IPS DF 6.9 (cell line): ENCODE data around the gene SPDYE6.
A peak's percentile ranks its signal among the peaks of the same experiment; 100 is the strongest.
"Not testable (repeated sequence)": the region's sequence is repeated elsewhere in the genome, so short reads cannot be mapped to it uniquely, and the experiment has no call there.

ENCODE experiments used
- DNase-seq: peaks from one replicate; pipeline ENCODE4 v3.0.0-alpha.2; 2013; ENCODE audit warnings: low read depth, low spot score
- H3K27ac ChIP-seq: one replicate; pipeline ENCODE4 v1.5.1; 2013; ENCODE audit warnings: low read length, control low read depth
- H3K27me3 ChIP-seq: 2 replicates; pipeline ENCODE4 v1.6.1; 2013; ENCODE audit warnings: mild to moderate bottlenecking, low read length; ENCODE audit not compliant: control insufficient read depth, insufficient read depth
- H3K36me3 ChIP-seq: 2 replicates; pipeline ENCODE4 v1.6.1; 2013; ENCODE audit warnings: low read length; ENCODE audit not compliant: control insufficient read depth, insufficient read depth
- H3K4me1 ChIP-seq: 2 replicates; pipeline ENCODE4 v1.6.1; 2013; ENCODE audit warnings: low read length; ENCODE audit not compliant: control insufficient read depth, insufficient read depth
- H3K4me3 ChIP-seq: 2 replicates; pipeline ENCODE4 v1.5.1; 2013; ENCODE audit warnings: mild to moderate bottlenecking, low read length
- H3K9me3 ChIP-seq: 2 replicates; pipeline ENCODE4 v1.6.1; 2013; ENCODE audit warnings: low read length, inconsistent platforms; ENCODE audit not compliant: control insufficient read depth, insufficient read depth
- WGBS: extraction: QIAGEN DNeasy Blood & Tissue Kit; methylation state at CpG from one replicate; pipeline ENCODE4 v1.1.7; 2013; ENCODE audit warnings: mixed read lengths, missing lambda C conversion rate; ENCODE audit not compliant: insufficient read length, insufficient coverage; 5-methylcytosine and 5-hydroxymethylcytosine counted together

The SPDYE6 gene

DNA sequence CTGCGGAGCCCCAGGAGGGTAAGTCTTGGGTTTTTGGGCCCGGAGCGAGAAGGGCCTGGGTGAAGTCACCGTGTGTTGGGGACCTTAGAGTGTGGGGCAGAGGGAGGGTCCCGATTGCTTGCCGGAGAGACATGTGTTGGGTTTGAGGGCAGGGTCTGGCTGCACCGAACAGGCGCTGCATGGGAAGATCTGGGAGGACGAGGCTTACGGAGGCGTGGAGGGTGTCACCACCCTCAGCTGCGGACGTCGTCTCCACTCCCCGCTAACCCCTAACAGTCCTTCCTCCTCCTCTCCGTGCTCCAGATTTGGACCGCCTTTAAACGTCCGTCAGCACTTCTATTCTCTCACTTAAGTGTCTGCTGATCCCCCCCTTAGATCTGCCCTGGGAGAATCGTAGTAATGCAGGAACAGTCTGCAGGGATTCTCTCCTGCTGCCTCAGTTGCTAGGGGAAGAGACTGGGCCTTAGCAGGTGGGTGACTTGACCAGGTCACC is 8.2 kb upstream of the SPDYE6 start:
- H3K36me3 ChIP-seq, H3K27ac ChIP-seq, DNase-seq, H3K9me3 ChIP-seq, H3K27me3 ChIP-seq, H3K4me1 ChIP-seq: not testable (repeated sequence)
- no CpG with 5 or more reads among the region's 20 CpGs for WGBS
- peak overlapping the region; percentile 59; the same call in 1 of the 2 replicates for H3K4me3 ChIP-seq

GRCh38 chr7:102363549-102364393 is 7.5 kb upstream of the SPDYE6 start:
- not testable (repeated sequence) for H3K4me1 ChIP-seq, H3K27ac ChIP-seq, H3K36me3 ChIP-seq, H3K9me3 ChIP-seq, H3K27me3 ChIP-seq
- no CpG with 5 or more reads among the region's 76 CpGs for WGBS
- DNase-seq, result peak; percentile 82
- H3K4me3 ChIP-seq, result peak overlapping the region; percentile 59

- WGBS, result no CpG with 5 or more reads among the region's 6 CpGs
- not testable (repeated sequence) for H3K4me1 ChIP-seq
These were observed 9.3 kb downstream of the SPDYE6 start for GRCh38 chr7:102346983-102347382.

GRCh38 chr7:102340599-102341368 is 15.5 kb downstream of the SPDYE6 start:
- not testable (repeated sequence) for H3K36me3 ChIP-seq, H3K27me3 ChIP-seq, DNase-seq, H3K27ac ChIP-seq, H3K9me3 ChIP-seq, H3K4me1 ChIP-seq, H3K4me3 ChIP-seq
- WGBS, result no CpG with 5 or more reads among the region's 7 CpGs

More at GRCh38 chr7:102346983-102347382, 9.3 kb downstream of the SPDYE6 start:
- not testable (repeated sequence) for H3K4me3 ChIP-seq, H3K27me3 ChIP-seq, H3K9me3 ChIP-seq, H3K27ac ChIP-seq, H3K36me3 ChIP-seq, DNase-seq

DNA sequence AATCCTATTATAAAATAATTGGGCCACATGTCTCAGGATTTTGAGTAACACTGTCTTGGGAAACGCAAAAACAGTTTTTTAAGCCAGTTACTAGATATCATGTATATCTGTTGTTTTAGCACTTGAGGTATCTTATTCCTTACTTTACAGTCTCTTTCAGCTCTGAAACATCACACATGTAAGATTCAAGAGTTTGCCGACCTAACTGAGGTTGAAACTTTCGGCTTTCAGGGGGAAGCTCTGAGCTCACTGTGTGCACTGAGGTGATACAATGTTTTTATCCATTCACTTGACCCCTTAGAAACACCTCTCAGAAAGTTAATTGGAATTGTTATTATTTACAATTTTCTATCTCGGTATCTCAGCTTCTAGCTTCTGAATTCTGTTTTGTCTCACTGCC is 18.8 kb downstream of the SPDYE6 start:
- not testable (repeated sequence) for H3K27me3 ChIP-seq, DNase-seq, H3K4me1 ChIP-seq, H3K27ac ChIP-seq, H3K36me3 ChIP-seq, H3K9me3 ChIP-seq, H3K4me3 ChIP-seq
- WGBS, result no CpG with 5 or more reads among the region's 4 CpGs

DNA sequence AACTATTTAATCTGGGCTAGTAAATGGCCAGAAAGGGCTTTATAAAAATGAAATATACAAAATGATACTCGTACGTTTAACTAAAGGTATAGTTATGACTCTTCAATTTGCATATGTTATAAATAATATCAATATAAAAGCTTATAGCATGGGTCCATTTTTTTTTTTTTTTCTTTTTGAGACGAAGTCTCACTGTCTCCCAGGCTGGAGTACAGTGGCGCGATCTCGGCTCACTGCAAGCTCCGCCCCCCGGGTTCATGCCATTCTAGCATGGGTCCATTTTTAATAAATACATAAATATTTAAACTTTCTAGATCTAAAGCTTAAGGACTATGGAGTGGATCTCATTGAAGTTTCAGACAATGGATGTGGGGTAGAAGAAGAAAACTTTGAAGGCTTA is 19.2 kb downstream of the SPDYE6 start:
- not testable (repeated sequence) for H3K9me3 ChIP-seq, H3K27me3 ChIP-seq, H3K27ac ChIP-seq, H3K4me1 ChIP-seq, H3K4me3 ChIP-seq, DNase-seq, H3K36me3 ChIP-seq
- WGBS, result no CpG with 5 or more reads among the region's 8 CpGs

DNA sequence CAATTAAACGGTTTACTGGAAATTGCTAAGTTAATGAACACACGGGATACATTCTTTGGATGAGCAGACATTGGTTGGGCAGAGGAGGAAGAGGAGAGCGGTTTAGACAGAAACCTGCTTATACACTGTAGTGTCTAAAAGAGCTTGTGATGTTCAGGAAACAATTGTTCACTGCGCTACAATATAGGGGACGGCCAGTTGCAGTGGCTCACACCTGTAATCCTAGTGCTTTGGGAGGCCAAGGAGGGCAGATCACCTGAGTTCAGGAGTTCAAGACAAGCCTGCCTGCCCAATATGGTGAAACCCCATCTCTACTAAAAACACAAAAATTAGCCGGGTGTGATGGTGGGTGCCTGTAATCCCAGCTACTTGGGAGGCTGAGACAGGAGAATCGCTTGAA is 20.7 kb downstream of the SPDYE6 start:
- H3K4me3 ChIP-seq, H3K27ac ChIP-seq, H3K4me1 ChIP-seq, H3K27me3 ChIP-seq, H3K36me3 ChIP-seq, H3K9me3 ChIP-seq, DNase-seq: not testable (repeated sequence)
- no CpG with 5 or more reads among the region's 7 CpGs for WGBS

GRCh38 chr7:102330666-102331460 is 25.4 kb downstream of the SPDYE6 start:
- not testable (repeated sequence) for H3K27me3 ChIP-seq, H3K36me3 ChIP-seq, DNase-seq, H3K9me3 ChIP-seq, H3K4me1 ChIP-seq, H3K4me3 ChIP-seq, H3K27ac ChIP-seq
- no CpG with 5 or more reads among the region's 8 CpGs for WGBS

DNA sequence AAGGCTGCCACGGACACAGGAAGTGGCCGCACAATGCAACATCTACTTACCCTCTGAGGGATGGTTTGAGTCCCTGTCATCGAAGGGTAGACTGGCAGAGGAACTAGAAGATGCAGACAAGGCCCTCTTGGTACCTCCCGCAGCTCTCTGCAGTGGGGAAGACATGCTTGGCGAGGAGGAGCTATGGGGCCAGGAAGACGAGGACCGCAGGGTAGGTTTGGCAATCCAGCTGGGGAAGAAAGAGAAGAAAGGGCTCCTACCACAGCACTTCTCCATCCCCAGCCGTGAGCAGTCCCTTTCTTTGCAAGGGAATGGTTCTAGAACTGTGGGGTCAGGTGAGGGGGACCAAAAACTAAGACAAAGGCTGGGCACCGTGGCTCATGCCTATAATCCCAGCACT is 26.9 kb downstream of the SPDYE6 start:
- H3K27ac ChIP-seq, H3K4me3 ChIP-seq, H3K4me1 ChIP-seq, DNase-seq, H3K9me3 ChIP-seq, H3K36me3 ChIP-seq, H3K27me3 ChIP-seq: not testable (repeated sequence)
- no CpG with 5 or more reads among the region's 9 CpGs for WGBS

- H3K27me3 ChIP-seq, H3K36me3 ChIP-seq, H3K27ac ChIP-seq, H3K9me3 ChIP-seq, H3K4me1 ChIP-seq, DNase-seq, H3K4me3 ChIP-seq: not testable (repeated sequence)
- no CpG with 5 or more reads among the region's 5 CpGs for WGBS
These were observed 27.4 kb downstream of the SPDYE6 start for GRCh38 chr7:102328863-102329262.
